Vagina (tissue), 2 donors: ENCODE measurements around the gene TBCD. TPM values are rescaled to one million over a fixed set of nuclear protein-coding genes. Genes with fewer than 3 reads are reported as not detected.
"Not testable (repeated sequence)": the region's sequence is repeated elsewhere in the genome, so short reads cannot be mapped to it uniquely, and the experiment has no call there.

Experiments
- DNase-seq, 2 donors: peaks; one replicate each; pipeline ENCODE4 v3.0.0-alpha.2; 2017; ENCODE audit errors: extremely low spot score in 2 of 2
- H3K27ac ChIP-seq: fragments of 200-600 bp; sonication (generic); one replicate; pipeline ENCODE4 v1.5.1; 2019
- H3K27me3 ChIP-seq: fragments of 200-600 bp; sonication (generic); one replicate; pipeline ENCODE4 v1.5.1; 2019
- H3K36me3 ChIP-seq, 2 donors: fragments of 200-600 bp; sonication (generic); one replicate each; pipeline ENCODE4 v1.5.1; 2017 to 2019
- H3K4me1 ChIP-seq: fragments of 200-600 bp; sonication (generic); one replicate; pipeline ENCODE4 v1.5.1; 2019
- H3K4me3 ChIP-seq, 2 donors: fragments of 200-600 bp; sonication (generic); 1 replicate in 1 of 2; 2 replicates in 1 of 2; pipeline ENCODE4 v1.5.1; 2016 to 2019
- H3K9me3 ChIP-seq: fragments of 200-600 bp; sonication (generic); one replicate; pipeline ENCODE4 v1.5.1; 2019
- POLR2A ChIP-seq, 2 donors: fragments of 450-650 bp; IDR thresholded peaks; one replicate each; pipeline ENCODE4 v1.6.1; 2017; ENCODE audit warnings: antibody characterized with exemption in 2 of 2, mild to moderate bottlenecking in 2 of 2, moderate library complexity in 2 of 2
- POLR2AphosphoS5 ChIP-seq, 2 donors: sonication (generic); formaldehyde crosslinking; IDR thresholded peaks; one replicate each; pipeline ENCODE4 v1.9.0; 2017; ENCODE audit warnings: antibody characterized with exemption in 2 of 2, mild to moderate bottlenecking in 2 of 2, low read depth in 1 of 2; ENCODE audit not compliant: insufficient read depth in 1 of 2
- intact Hi-C: fragments of 100-400 bp; cut with DNase I; formaldehyde crosslinking; loops from one replicate; pipeline ENCODE4 v1.15.1; 2023
- total RNA-seq: library from RNA; depleted of rRNA; stranded (reverse); fragments of >200 nt; gene quantifications from one replicate; pipeline ENCODE4 v1.2.3, GENCODE V29; 2016
- TF ChIP-seq, protein P1 (sequence below), 3 experiments: fragments of 450-650 bp in 2 of 3; fragments of 200-600 bp in 1 of 3; sonication (generic) in 1 of 3; IDR thresholded peaks; one replicate each; pipeline ENCODE4 v1.5.1; 2017 to 2019; ENCODE audit warnings: antibody characterized with exemption in 3 of 3, mild to moderate bottlenecking in 2 of 3, moderate library complexity in 2 of 3

TBCD gene
- total RNA-seq, 1 donor from 2014 or later: 79.3 TPM

DNA sequence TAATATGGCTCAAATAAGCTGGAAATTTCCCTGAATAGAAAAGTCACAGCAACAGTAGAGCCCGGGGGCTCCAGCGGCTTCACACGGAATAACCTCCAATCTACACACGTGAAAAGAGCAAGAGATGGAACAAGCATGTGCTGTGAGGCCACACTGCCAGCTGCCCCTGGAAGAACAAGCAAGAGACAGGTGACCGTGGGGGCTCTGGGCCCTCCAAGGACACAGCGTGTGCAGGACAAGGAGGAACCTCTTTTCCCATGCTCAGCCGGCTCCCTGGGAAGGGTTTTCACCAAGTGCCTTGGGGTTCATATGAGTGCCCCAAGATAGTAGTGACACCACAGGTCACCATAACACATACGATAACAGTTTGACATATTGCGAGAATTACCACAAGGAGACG, 198.1 kb downstream of the TBCD start:
- H3K9me3 ChIP-seq: peaks cover 17% of the 10 kb centered on the region
- no peak for DNase-seq

DNA sequence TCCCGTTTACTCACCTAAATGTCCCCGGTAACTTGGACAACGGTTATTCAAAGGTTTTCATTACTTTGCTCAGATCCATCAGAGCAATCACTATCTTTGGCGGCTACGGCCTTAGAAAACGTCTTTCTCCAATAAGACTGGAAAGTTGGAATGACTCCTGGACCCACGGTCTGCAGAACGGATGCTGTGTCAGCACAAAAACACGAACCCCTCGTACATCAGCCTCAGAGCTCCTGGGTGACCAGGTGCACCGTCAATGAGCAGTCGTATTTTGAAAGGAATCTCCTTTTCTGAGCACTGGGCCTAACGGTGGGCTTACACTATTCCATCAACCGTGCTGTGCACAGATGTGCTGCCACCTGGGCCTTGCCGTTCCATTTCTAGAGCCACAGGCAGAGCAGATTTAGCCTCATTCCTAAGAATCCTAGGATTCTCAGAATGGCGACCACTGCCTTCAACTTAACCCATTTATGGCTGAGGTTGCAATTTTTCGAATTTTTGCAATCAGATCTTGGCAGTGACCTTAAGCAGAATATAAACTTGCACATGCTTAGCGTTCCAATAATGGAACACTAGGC, 198.7 kb downstream of the TBCD start:
- no peak for DNase-seq
- Histone ChIP-seq H3K36me3 (peaks cover 0 to 5% of the 10 kb centered on the region in 2 donors), H3K27me3 (no peaks in the 10 kb centered on the region), H3K4me3 (no peak overlapping the region), H3K4me1 (no peaks in the 10 kb centered on the region), H3K9me3 (peaks cover 12% of the 10 kb centered on the region), H3K27ac (no peak overlapping the region)
- intact Hi-C loops: no loop called here
- TF ChIP-seq POLR2AphosphoS5 (IDR thresholded peaks at IDR 0.05; ENCODE audit: insufficient read depth in 1 of 2, low read depth in 1 of 2): no peak
- no peak for TF ChIP-seq POLR2A (IDR thresholded peaks at IDR 0.05)
- TF ChIP-seq, protein P1, sequence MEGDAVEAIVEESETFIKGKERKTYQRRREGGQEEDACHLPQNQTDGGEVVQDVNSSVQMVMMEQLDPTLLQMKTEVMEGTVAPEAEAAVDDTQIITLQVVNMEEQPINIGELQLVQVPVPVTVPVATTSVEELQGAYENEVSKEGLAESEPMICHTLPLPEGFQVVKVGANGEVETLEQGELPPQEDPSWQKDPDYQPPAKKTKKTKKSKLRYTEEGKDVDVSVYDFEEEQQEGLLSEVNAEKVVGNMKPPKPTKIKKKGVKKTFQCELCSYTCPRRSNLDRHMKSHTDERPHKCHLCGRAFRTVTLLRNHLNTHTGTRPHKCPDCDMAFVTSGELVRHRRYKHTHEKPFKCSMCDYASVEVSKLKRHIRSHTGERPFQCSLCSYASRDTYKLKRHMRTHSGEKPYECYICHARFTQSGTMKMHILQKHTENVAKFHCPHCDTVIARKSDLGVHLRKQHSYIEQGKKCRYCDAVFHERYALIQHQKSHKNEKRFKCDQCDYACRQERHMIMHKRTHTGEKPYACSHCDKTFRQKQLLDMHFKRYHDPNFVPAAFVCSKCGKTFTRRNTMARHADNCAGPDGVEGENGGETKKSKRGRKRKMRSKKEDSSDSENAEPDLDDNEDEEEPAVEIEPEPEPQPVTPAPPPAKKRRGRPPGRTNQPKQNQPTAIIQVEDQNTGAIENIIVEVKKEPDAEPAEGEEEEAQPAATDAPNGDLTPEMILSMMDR (IDR thresholded peaks at IDR 0.05): no peak

More for the DNA sequence above, 198.1 kb downstream of the TBCD start:
- no peak overlapping the region for H3K27ac ChIP-seq
- no peak overlapping the region for H3K4me3 ChIP-seq
- no peaks in the 10 kb centered on the region for H3K27me3 ChIP-seq
- intact Hi-C loops: loop anchor here (5.0 kb wide), 1 partner anchor 463 kb away; no protein-coding TSS in a partner anchor
- TF ChIP-seq POLR2AphosphoS5 (IDR thresholded peaks at IDR 0.05; ENCODE audit: insufficient read depth in 1 of 2, low read depth in 1 of 2): no peak
- TF ChIP-seq, protein P1 (IDR thresholded peaks at IDR 0.05): no peak
- TF ChIP-seq POLR2A (IDR thresholded peaks at IDR 0.05): no peak
- H3K4me1 ChIP-seq: no peaks in the 10 kb centered on the region
- H3K36me3 ChIP-seq: peaks cover 0 to 6% of the 10 kb centered on the region in 2 donors

DNA sequence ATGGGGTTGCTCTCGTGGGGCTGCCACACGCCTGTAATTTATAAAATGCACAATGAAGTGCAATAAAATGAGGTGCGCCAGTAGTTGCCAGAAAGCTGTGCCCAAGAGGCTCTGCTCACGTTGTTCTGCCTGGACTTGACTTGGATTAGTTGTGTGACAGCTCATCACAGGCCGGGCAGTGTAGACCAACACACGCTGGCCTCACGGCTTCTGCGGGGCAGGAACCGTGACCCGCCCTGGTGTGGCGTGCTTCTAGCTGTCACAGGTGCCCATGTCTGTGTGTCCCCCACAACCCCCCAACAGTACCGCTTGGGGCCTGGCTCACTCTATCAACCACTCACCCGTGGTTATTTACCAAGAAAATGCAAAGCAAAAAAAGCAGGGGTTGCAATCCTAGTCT, 200.2 kb downstream of the TBCD start:
- Histone ChIP-seq H3K27ac (no peak overlapping the region), H3K4me1 (no peaks in the 10 kb centered on the region), H3K36me3 (no peaks in the 10 kb centered on the region), H3K27me3 (no peaks in the 10 kb centered on the region), H3K4me3 (no peak overlapping the region), H3K9me3 (peaks cover 6% of the 10 kb centered on the region)
- TF ChIP-seq, protein P1 (IDR thresholded peaks at IDR 0.05): no peak
- TF ChIP-seq POLR2AphosphoS5 (IDR thresholded peaks at IDR 0.05; ENCODE audit: insufficient read depth in 1 of 2, low read depth in 1 of 2) (no peak), POLR2A (IDR thresholded peaks at IDR 0.05) (no peak)
- DNase-seq: no peak
- intact Hi-C loops: no loop called here

DNA sequence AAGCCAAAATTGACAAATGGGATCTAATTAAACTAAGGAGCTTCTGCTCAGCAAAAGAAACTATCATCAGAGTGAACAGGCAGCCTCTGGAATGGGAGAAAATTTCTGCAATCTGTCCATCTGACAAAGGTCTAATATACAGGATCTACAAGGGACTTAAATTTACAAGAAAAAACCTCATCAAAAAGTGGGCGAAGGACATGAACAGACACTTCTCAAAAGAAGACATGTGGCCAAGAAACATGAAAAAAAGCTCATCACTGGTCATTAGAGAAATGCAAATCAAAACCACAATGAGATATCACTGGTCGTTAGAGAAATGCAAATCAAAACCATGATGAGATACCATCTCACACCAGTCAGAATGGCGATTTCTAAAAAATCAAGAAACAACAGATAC, 203.2 kb downstream of the TBCD start:
- H3K4me3 ChIP-seq, H3K27me3 ChIP-seq, H3K36me3 ChIP-seq, intact Hi-C loops, DNase-seq, H3K9me3 ChIP-seq, H3K4me1 ChIP-seq, H3K27ac ChIP-seq: not testable (repeated sequence)

DNA sequence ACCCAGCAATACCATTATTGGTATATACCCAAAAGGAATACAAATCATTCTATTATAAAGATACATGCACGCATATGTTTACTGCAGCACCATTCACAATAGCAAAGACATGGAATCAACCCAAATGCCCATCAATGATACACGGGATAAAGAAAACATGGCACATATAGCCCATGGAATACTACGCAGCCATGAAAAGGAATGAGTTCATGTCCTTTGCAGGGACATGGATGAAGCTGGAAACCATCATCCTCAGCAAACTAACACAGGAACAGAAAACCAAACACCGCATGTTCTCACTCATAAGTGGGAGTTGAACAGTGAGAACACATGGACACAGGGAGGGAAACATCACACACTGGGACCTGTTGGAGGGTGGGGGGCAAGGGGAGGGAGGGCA, 203.8 kb downstream of the TBCD start:
- H3K9me3 ChIP-seq, H3K4me1 ChIP-seq, DNase-seq, H3K27ac ChIP-seq, H3K4me3 ChIP-seq, H3K36me3 ChIP-seq, H3K27me3 ChIP-seq, intact Hi-C loops: not testable (repeated sequence)

DNA sequence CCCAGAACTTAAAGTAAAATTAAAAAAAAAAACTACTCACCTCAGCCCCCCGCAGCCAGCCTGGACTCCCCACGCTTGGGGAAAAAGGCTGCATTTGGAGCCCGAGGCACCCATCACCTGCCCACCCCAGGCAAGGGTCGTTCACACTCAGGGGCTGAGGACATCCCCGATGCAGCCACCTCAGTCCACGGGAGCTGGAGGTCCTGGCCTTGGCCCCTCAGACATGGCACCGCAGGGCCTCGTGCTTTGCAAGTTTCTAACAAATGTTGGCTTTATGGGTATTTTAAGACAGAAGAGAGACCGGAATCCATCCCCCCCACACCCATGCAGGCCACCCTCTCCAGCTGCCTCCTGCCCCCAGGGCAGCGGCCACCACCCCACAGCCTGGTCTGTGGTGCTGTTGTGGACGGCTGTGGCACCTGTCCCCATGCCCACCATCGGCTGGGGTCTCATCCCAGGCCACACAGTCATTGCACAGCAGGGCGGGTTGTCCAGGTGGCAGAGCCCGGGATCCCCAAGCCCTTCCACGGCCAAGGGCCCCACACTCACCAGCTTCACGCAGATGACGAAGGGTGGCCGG, 204.4 kb downstream of the TBCD start:
- Histone ChIP-seq H3K9me3 (peaks cover 6% of the 10 kb centered on the region), H3K27me3 (no peaks in the 10 kb centered on the region), H3K4me3 (no peak overlapping the region), H3K36me3 (no peaks in the 10 kb centered on the region), H3K27ac (no peak overlapping the region), H3K4me1 (no peaks in the 10 kb centered on the region)
- TF ChIP-seq POLR2AphosphoS5 (IDR thresholded peaks at IDR 0.05; ENCODE audit: insufficient read depth in 1 of 2, low read depth in 1 of 2) (no peak), POLR2A (IDR thresholded peaks at IDR 0.05) (no peak)
- TF ChIP-seq, protein P1 (IDR thresholded peaks at IDR 0.05): no peak
- intact Hi-C loops: no loop called here
- no peak for DNase-seq
